ENCODE results near the gene PGGHG. TPM values are rescaled to one million over a fixed set of nuclear protein-coding genes. Genes with fewer than 3 reads are reported as not detected.

PGGHG gene
- total RNA-seq, 4 donors from 2014 or later = 4.0 to 7.7 (median 6.9) TPM

GRCh38 chr11:293271-293851 lies 4.4 kb downstream of the PGGHG start:
- no peak overlapping the region for H3K4me3 ChIP-seq (ENCODE audit: low read depth, poor library complexity, severe bottlenecking)
- WGBS, 2 donors = 85 to 90% methylated on average over 14 to 16 of the region's 18 CpGs
- no peak for TF ChIP-seq POLR2A (IDR thresholded peaks at IDR 0.05)
- TF ChIP-seq, protein P1, sequence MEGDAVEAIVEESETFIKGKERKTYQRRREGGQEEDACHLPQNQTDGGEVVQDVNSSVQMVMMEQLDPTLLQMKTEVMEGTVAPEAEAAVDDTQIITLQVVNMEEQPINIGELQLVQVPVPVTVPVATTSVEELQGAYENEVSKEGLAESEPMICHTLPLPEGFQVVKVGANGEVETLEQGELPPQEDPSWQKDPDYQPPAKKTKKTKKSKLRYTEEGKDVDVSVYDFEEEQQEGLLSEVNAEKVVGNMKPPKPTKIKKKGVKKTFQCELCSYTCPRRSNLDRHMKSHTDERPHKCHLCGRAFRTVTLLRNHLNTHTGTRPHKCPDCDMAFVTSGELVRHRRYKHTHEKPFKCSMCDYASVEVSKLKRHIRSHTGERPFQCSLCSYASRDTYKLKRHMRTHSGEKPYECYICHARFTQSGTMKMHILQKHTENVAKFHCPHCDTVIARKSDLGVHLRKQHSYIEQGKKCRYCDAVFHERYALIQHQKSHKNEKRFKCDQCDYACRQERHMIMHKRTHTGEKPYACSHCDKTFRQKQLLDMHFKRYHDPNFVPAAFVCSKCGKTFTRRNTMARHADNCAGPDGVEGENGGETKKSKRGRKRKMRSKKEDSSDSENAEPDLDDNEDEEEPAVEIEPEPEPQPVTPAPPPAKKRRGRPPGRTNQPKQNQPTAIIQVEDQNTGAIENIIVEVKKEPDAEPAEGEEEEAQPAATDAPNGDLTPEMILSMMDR (IDR thresholded peaks at IDR 0.05) = no peak
- DNase-seq (ENCODE audit: low spot score in 2 of 2) = no peak
- intact Hi-C loops (cut with DNase I; ENCODE audit: low total_unique reads) = no loop called here

DNA sequence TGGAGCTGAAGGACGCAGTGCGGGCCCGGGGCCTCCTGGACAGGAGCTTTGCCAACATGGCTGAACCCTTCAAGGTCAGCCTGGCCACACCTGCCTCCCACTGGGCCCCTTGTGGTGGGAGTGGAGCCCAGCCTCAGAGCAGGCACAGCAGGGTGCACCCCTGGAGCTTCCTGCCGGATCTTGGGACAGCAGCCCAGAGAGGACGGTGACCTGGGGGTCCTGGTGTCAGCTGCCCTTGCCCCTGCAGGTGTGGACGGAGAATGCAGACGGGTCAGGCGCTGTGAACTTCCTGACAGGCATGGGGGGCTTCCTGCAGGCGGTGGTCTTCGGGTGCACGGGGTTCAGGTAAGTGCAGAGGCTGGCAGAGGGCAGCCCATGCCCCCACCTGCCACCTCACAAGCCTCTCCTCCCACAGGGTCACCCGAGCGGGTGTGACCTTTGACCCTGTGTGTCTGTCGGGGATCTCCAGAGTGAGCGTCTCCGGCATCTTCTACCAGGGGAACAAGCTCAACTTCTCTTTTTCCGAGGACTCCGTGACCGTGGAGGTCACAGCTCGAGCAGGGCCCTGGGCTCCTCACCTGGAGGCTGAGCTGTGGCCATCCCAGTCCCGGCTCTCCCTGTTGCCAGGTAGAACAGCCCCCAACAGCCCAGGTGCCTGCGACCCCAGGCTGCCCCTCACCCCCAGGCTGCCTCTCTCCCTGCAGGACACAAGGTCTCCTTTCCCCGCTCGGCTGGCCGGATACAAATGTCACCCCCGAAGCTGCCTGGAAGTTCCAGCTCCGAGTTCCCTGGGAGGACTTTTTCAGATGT lies 5.1 kb downstream of the PGGHG start:
- peak in 1 of 2 donors; percentile 85 for DNase-seq (ENCODE audit: low spot score in 2 of 2)
- TF ChIP-seq, protein P1 (IDR thresholded peaks at IDR 0.05) = no peak
- TF ChIP-seq POLR2A (IDR thresholded peaks at IDR 0.05) = no peak
- WGBS, 2 donors = 89 to 90% methylated on average over 21 to 27 of the region's 27 CpGs
- no peak overlapping the region for H3K4me3 ChIP-seq (ENCODE audit: low read depth, poor library complexity, severe bottlenecking)
- intact Hi-C loops (cut with DNase I; ENCODE audit: low total_unique reads) = no loop called here

GRCh38 chr11:294780-295179 lies 5.9 kb downstream of the PGGHG start:
- no peak for TF ChIP-seq POLR2A (IDR thresholded peaks at IDR 0.05)
- TF ChIP-seq, protein P1 (IDR thresholded peaks at IDR 0.05) = no peak
- DNase-seq (ENCODE audit: low spot score in 2 of 2) = peak in 1 of 2 donors; percentile 83
- intact Hi-C loops (cut with DNase I; ENCODE audit: low total_unique reads) = no loop called here
- WGBS, 2 donors = 87 to 91% methylated on average over 16 of the region's 16 CpGs
- H3K4me3 ChIP-seq (ENCODE audit: low read depth, poor library complexity, severe bottlenecking) = no peak overlapping the region

GRCh38 chr11:295351-296170 lies 6.6 kb downstream of the PGGHG start:
- no peak overlapping the region for H3K4me3 ChIP-seq (ENCODE audit: low read depth, poor library complexity, severe bottlenecking)
- 80 to 82% methylated on average over 23 to 26 of the region's 26 CpGs for WGBS, 2 donors
- peak in 1 of 2 donors; percentile 75 for DNase-seq (ENCODE audit: low spot score in 2 of 2)
- intact Hi-C loops (cut with DNase I; ENCODE audit: low total_unique reads) = no loop called here
- no peak for TF ChIP-seq POLR2A (IDR thresholded peaks at IDR 0.05)
- TF ChIP-seq, protein P1 (IDR thresholded peaks at IDR 0.05) = no peak

GRCh38 chr11:296171-297050 lies 7.5 kb downstream of the PGGHG start:
- intact Hi-C loops (cut with DNase I; ENCODE audit: low total_unique reads) = no loop called here
- no peak overlapping the region for H3K4me3 ChIP-seq (ENCODE audit: low read depth, poor library complexity, severe bottlenecking)
- DNase-seq (ENCODE audit: low spot score in 2 of 2) = peak in 1 of 2 donors; percentile 82
- no peak for TF ChIP-seq POLR2A (IDR thresholded peaks at IDR 0.05)
- TF ChIP-seq, protein P1 (IDR thresholded peaks at IDR 0.05) = no peak
- 80 to 82% methylated on average over 31 to 32 of the region's 35 CpGs for WGBS, 2 donors
